ENCODE results near the gene ECI2. TPM values are rescaled to one million over a fixed set of nuclear protein-coding genes. Genes with fewer than 3 reads are reported as not detected.
A peak's percentile ranks its signal among the peaks of the same experiment; 100 is the strongest.

Gene ECI2
- total and polyA plus RNA-seq, 2 of the 13 experiments (the other 11 are each of a cell fraction or from before 2014, with no cell fraction given), result 78.5 to 228 TPM

GRCh38 chr6:4125933-4126864 lies 9.2 kb downstream of the ECI2 start (continued):
- TF ChIP-seq EEA1 (CRISPR knock-in tag; IDR thresholded peaks at IDR 0.05; ENCODE audit: borderline replicate concordance) (no peak), ZNF33A (CRISPR knock-in tag; IDR thresholded peaks at IDR 0.05; ENCODE audit: borderline replicate concordance) (no peak), CBX2 (IDR thresholded peaks at IDR 0.05; ENCODE audit: low read depth, low read length) (no peak), CBX2 (CRISPR knock-in tag; IDR thresholded peaks at IDR 0.05; ENCODE audit: low read depth) (no peak), KLF9 (CRISPR knock-in tag; IDR thresholded peaks at IDR 0.05; ENCODE audit: low read depth) (no peak), NR2F1 (CRISPR knock-in tag; IDR thresholded peaks at IDR 0.05) (peak in 1 of 2 experiments; percentile 88; a peak in 2 of 4 replicates), ZNF792 (CRISPR knock-in tag; IDR thresholded peaks at IDR 0.05) (no peak), SAP130 (CRISPR knock-in tag; IDR thresholded peaks at IDR 0.05; ENCODE audit: low read depth) (peak; percentile 50), JARID2 (CRISPR knock-in tag; IDR thresholded peaks at IDR 0.05; ENCODE audit: insufficient replicate concordance) (no peak), ZNF337 (CRISPR knock-in tag; IDR thresholded peaks at IDR 0.05; ENCODE audit: borderline replicate concordance, low read depth) (no peak), ZBTB34 (CRISPR knock-in tag; IDR thresholded peaks at IDR 0.05) (no peak), ZNF138 (CRISPR knock-in tag; IDR thresholded peaks at IDR 0.05; ENCODE audit: low read depth) (no peak), NPAS2 (CRISPR knock-in tag; IDR thresholded peaks at IDR 0.05; ENCODE audit: borderline replicate concordance) (no peak), SMAD9 (CRISPR knock-in tag; IDR thresholded peaks at IDR 0.05) (no peak), TRIM22 (IDR thresholded peaks at IDR 0.05) (no peak), RBFOX2 (IDR thresholded peaks at IDR 0.05; ENCODE audit: low read depth, low read length) (no peak), ELF4 (CRISPR knock-in tag; IDR thresholded peaks at IDR 0.05; ENCODE audit: borderline replicate concordance) (no peak), RARA (CRISPR knock-in tag; IDR thresholded peaks at IDR 0.05) (peak; percentile 95), MTA1 (CRISPR knock-in tag; IDR thresholded peaks at IDR 0.05; ENCODE audit: borderline replicate concordance) (no peak), ZFX (CRISPR knock-in tag; IDR thresholded peaks at IDR 0.05; ENCODE audit: low read depth) (no peak), ATF6 (CRISPR knock-in tag; conservative IDR thresholded peaks at IDR 0.05) (no peak), ZBTB44 (CRISPR knock-in tag; IDR thresholded peaks at IDR 0.05) (no peak), ZNF282 (IDR thresholded peaks at IDR 0.05; ENCODE audit: partially characterized antibody) (no peak), DPF2 (CRISPR knock-in tag; IDR thresholded peaks at IDR 0.05; ENCODE audit: borderline replicate concordance, low read depth) (no peak)

Measured in HepG2 (cell line).